NAMALWA (cell line): Measurements from ENCODE around the gene ABL2.
"Not testable (repeated sequence)": the region's sequence is repeated elsewhere in the genome, so short reads cannot be mapped to it uniquely, and the experiment has no call there.

Experiments
- DNase-seq: peaks from one replicate; pipeline ENCODE4 v3.0.0-alpha.2; 2015; ENCODE audit warnings: low spot score

Gene ABL2

DNA sequence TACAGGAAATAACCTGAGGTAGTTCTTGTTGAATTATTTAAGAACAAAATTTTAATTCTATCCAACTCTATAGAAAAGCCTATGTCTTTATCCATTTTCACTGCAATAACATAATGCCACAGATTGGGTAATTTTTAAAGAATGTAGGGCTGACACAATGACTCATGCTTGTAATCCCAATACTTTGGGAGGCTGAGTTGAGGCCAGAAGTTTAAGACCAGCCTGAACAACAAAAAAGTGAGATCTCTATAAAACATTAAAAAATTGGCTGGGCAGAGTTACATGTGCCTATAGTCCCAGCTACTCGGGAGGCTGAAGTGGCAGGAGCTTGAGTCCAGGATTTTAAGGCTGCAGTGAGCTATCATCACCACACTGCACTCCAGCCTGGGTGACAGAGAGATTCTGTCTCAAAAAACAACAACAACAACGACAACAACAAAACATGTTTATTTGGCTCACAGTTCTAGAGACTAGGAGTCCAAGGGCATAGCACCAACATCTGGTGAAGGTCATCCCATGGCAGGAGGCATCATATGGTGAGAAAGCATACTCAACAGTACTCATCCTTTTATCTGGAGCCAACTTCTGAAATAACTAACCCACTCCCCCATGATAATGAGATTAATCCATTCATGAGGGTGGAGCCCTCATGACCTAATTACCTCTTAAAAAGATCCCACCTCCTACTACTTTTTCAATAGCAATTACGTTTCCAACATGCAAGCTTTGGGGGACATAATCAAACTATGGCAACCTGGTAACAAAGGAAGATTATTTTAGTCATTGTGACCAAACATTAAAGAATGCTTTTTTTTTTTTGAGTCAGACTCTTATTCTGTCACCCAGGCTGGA is 59.6 kb downstream of the ABL2 start:
- DNase-seq: no peak

DNA sequence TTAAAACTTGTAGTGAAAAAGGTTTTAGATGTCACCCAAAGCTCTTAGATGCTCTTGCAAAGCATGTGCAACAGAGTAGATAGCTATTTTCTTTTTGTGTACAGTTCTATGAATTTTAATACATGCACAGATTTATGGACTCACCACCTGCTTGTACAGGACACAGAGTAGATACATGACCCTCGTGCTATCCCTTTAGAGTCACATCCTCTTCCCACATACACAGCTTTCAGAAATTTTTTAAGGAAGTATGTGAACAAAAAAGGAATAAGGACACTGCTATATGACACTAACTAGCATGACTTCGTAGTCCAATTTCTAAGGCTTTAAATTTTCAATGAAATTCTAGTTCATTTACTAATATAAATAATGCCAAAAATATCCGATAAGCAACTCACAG is 60.9 kb downstream of the ABL2 start:
- DNase-seq: no peak

DNA sequence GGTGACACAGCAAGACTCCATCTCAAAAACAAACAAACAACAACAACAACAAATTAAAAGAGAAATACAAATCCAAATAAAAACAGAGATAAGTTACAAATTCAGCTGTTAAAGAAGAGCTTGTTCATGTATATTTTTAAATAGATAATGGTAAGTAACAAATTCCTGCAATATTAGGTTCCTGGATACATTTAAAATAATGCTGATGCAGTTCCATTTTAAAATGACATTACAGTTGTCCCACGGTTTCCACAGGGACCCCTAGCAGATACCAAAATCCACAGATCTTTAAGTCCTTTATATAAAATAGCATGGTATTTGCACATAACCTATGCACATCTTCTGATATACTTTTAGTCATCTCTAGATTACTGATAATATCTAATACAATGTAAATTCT is 61.5 kb downstream of the ABL2 start:
- DNase-seq: no peak

DNA sequence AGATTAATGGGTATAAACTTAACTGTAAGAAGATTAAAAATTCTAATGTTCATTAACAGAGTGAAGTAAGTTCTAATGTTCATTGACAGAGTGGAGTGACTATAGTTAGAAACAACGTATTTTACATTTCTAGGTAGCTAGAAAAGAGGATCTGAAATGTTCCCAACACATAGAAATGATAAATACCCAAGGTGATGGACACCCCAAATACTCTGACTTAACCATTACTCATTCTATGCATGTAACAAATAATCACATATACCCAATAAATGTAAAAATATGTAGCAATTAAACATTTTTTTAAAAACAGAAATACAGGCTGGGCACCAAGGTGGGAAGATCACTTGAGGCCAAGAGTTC is 62.1 kb downstream of the ABL2 start:
- DNase-seq: no peak

DNA sequence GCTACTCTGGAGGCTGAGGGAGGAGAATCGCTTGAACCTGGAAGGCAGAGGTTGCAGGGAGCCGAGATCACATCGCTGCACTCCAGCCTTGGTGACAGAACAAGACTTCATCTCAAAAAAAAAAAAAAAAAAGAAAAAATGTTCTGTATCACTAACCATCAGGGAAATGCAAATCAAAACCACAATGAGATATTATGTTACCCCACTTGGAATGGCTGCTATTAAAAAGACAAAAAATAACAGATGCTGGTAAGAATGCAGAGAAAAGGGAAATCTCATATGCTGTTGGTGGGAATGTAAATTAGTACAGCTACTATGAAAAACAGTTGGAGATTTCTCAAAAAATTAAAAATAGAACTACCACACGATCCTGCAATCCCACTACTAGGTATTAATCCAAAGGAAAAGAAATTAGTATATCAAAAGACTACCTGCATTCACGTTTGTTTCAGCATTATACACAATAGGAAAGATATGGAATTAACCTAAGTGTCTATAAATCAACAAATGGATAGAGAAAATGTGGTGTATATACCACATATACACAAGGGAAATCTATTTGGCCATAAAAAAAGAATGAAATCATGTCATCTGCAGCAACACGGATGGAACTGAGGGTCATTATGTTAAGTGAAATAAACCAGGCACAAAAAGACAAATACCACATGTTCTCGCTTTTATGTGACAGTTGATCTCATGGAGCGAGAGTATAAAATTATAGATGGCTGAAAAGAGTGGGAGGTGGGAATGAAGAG is 62.6 kb downstream of the ABL2 start:
- DNase-seq: peak; percentile 48

DNA sequence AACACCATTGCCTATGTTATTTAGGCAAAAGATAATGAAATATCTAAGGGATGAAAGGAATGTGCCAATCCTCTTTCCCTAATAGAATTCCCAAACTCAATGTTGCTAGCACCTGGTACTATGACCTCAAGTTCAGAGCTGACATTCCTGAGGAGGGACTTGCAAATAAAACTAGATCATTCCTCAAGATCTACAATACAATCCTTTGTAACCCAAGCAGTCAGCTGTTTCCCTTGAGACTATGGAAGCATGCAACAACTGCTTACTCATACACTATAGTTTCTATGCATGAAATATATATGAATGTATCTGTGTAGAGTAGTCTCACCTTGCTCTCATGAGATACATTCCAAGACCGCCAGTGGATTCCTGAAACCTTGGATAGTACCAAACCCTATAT is 65.0 kb downstream of the ABL2 start:
- DNase-seq: no peak

DNA sequence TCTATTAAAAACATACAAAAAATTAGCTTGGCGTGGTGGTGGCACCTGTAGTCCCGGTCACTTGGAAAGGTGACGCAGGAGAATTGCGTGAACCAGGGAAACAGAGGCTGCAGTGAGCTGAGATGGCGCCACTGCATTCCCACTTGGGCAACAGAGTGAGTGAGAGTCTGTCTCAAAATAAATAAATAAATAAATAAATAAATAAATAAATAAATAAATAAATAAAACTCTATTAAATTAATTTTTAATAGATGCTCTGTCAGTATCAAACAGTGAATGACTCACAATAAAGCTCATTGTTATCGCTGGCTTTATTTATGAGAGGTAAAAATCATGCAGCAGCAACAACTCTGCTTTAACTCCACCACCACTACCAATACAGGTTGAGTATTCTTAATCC is 72.8 kb downstream of the ABL2 start:
- no peak for DNase-seq

DNA sequence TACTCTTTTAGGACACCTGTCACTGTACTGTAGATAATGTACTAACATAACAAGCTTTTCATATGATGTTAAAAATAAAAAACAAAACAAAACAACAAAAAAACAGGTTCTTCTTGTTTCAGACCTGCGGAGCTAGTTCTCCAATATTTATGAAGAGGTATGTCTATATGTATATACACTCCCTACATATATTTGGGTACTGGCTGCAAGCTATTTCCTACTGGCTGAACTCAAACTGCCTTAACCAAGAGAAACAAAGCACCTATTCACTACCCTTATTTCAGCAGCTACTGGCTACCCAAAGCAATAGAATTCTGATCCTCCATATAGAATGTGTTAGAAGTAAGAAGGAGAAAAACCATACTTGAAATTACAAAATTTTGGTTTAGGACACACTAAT is 73.5 kb downstream of the ABL2 start:
- DNase-seq: no peak

DNA sequence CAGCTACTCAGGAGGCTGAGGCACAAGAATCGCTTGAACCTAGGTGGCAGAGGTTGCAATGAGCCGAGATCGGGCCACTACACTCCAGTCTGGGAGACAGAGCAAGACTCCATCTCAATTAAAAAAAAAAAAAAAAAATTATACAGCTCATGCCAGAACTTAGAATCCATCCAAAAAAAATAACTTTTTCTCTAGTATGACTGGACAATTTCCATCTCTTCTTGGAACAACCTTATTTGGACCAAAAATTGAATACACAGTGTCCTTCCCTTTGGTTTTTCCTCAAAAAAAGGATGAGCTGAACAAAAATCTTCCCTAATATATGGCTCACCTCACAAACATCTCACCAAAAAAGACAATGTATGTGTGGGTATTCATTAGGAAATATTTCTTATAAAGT is 73.9 kb downstream of the ABL2 start:
- DNase-seq: no peak

DNA sequence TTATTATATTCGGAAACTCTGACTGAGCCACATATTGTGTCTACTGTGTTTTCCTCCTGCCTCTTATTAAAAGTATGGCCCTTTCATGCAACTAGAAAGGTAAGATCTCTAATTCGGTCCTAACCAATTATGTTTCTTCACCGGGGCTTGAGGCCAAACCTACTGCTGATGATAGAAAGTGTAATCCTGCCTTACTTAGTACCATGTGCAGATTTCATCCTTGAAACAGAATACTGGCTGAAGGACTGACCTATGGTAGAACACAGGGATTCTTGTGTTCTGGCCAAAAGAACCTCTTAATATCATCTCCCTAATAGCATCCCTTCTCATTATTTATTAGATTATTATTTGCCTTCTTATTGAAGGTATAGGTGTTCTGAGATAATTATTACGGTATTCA is 75.0 kb downstream of the ABL2 start:
- no peak for DNase-seq

DNA sequence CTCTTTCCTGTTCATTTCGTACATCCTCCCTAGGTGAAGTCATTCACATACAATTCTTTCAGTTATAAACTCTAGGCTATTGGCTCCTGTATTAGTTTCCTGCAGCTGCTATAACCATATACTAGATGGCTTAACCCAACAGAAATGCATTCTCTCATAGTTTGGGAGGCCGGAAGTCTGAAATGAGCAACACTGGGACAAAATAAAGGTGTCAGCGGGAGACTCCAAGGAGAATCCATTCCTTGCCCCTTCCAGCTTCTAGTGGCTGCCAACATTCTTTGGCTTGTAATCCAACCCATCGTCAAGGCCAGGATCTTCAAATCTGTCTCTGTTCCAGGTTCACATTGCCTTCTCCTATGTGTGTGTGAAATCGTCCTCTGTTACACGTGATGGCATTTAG is 76.3 kb downstream of the ABL2 start:
- DNase-seq: no peak

DNA sequence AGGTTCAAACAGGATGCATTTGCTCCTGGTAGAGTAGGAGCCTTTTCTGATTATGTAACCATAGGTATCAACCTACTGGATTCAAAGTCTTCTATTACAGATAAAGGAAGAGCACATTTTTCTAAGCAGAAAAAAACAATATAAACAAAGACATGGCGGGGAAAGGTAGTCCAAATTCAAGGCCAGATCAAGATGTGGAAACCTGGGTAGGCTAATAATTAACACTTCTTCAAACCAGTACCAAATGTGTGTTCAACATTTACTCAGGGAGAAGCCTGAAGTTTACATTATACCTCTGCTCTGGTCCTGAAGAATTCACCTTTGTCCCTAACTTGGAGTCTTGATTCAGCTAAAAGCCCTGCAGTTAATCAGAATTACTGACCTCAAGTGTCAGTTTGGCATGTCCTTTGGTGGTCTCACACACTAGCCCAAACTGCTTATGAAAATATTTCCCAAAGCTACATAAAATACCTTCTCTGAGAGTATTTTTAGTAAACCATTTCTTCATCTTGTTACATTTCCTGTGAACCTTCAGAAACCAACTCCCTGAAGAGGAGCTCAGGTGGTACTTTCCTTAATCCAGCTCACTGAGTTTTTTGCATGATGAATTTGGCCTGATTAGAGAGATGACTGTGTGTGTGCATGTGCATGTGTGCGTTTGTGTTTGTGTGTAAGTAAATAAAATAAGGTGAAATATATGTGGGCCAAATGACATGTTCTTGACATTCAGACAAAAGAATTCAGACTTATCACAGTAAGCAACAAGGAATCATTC is 77.4 kb downstream of the ABL2 start:
- no peak for DNase-seq

DNA sequence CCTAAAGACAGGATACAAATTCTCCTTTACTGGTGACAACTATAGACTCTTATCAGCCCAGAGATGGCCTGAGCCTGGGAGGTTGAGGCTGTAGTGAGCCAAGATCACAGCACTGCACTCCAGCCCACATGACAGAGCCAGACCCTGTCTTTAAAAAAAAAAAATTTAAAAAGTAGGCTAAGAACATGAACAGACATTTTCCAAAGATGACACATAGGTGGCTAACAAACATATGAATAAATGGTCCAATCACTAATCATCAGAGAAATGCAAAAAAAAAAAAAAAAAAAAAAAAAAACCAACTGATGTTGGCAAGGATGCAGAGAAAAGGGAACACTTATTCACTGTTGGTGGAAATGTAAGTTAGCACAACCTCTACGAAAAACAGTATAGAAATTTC is 82.6 kb downstream of the ABL2 start:
- no peak for DNase-seq

DNA sequence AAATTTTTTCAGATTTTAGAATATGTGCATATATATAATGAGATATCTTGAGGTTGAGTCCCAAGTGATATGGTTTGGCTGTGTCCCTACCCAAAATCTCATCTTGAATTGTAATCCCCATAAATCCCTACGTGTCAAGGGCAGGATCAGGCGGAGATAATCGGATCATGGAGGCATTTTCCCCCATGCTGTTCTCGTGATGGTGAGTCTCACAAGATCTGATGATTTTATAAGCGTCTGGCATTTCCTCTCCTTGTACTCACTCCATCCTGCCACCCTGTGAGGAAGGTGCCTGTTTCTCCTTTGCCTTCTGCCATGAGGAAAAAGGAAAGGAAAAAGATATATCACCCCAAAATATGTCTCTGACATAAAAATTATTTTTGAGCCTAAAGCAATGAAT is 83.0 kb downstream of the ABL2 start:
- no peak for DNase-seq

DNA sequence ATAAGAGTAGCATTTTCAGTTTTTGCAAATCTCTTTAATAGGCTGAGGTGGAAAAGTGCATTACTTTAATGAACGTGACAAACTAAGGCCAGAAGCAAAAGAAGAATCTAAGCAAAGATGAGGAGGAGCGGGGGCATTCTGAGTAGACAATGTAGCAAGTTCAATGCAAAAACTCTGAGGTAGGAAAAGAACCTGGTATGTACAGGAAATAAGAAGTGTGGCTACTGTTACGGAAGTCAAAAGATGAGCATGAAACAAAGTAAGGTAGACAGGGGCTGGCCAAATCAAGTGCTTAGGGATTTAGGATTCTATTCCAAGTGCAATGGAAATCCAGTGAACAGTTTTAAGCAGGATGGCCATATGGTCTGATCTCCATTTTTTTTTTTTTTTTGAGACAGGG is 84.0 kb downstream of the ABL2 start:
- DNase-seq: no peak

DNA sequence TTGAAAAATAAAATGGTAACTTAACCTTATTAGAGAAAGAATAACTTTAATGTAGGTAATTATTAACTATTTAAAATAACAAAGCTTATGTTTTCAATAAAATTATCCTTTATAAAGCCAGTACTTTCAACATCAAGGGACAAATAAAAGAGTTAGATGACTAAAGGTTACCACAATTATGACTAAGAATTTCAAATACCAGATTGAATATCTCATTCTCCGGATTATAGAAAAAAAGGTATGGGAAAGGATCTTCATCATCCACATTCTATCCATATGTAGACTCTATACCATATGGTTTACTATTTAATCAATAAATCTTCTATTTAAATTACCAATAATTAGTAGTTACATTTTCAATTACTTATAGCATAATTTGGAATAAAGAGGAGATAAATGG is 84.9 kb downstream of the ABL2 start:
- no peak for DNase-seq

DNA sequence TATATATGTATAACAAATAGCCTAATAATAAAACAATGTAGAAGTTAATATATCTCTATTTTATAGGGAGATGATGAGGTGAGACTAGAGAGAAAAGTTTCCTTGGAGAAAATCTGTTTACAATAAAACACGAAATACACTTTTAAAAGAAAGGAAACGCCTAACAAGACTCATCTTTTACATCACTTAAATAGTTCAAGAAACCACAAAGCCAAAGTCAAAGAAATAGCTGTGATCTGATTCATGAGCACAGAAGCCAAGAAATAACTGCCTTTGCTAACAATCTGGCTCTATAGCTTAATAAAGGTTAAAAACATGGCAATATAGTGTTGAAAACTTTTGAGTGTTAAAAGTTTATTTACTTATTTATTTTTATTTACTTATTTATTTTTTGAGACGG is 86.2 kb downstream of the ABL2 start:
- DNase-seq: no peak

DNA sequence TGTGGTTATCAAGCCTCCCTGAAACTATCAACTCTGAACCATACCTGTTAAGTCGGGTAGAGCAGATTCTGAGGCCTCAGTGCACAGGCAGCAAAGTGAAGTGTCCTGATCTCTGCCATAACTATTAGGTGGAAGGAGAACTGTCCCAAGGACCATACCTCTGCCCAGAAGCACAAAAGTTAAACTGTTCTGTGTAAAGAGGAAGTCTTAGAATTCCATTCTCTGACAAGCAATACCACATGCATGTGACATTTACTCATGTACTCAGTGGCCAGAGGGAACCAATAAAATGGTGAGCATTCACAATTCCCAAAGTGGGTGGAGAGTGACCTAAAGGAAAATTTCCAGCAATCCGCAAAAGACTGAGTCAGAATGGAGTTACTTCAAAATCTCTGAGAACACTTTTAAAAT is 86.6 kb downstream of the ABL2 start:
- DNase-seq: no peak

DNA sequence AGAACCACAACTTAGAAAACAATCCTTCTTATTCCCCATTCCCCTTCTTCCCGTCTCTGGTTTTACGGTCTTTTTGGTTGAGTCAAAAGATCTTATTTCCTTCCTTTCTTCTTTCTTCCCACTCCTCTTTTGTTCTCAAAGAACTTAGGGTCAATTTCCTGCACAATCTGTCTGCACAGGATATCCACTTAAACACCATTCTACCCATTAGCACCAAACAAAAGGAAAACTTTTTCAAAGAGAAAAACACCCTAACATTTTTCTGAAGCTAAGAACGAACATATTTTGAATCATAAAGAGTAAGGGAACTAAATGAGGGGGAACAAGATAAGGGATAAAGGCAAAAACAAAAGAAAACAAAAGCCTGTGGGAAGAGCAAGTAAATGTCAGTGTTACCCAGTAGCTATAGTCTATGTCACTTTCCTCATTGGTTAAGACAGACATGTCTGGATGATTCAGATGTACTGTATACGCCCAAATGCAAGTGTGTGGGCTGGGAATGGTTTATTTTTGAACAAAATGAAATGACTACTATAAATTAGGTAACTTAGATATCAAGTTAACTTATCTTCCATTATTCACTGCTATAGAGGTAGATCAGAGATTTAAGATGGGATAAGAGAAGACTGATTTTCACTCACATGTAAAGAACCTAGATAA is 87.8 kb downstream of the ABL2 start:
- DNase-seq: no peak

DNA sequence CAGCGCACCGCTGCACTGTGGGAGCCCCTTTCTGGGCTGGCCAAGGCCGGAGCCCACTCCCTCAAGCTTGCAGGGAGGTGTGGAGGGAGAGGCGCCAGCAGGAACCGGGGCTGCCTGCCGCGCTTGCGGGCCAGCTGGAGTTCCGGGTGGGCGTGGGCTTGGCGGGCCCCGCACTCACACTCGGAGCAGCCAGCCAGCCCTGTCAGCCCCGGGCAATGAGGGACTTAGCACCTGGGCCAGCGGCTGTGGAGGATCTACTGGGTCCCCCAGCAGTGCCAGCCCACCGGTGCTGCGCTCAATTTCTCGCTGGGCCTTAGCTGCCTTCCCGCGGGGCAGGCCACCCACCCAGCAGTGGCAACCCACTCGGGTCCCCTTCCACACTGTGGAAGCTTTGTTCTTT is 90.7 kb downstream of the ABL2 start:
- DNase-seq: not testable (repeated sequence)

DNA sequence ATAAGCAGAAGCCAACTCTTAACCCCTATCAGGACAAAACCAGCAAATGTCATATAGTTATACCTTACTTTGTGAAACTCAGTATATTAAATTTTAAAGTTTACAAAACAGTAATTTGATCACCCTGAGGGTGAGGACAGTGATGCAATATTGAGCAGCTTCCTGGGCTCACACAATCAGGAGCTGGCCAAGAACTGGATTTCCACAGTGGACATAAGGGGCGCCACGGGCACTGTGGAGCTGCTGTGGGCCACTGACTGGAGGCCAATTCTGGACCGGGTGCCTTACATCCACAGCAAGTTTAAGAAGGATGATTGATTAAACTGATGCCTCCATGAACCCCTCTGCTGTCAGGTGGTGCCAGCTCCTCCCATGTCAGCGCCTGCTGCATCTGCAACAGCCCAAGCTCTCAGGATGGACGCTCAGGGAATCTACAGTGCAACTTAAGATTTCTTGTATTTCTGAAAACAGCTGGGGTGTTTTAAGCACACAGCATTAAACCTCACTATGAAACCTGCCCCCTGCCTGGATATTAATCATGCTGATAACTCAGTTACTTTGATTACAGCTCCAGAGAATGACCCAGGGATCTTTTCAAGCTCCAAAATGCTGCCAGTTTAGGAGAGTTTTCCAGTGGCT is 91.7 kb downstream of the ABL2 start:
- DNase-seq: no peak

DNA sequence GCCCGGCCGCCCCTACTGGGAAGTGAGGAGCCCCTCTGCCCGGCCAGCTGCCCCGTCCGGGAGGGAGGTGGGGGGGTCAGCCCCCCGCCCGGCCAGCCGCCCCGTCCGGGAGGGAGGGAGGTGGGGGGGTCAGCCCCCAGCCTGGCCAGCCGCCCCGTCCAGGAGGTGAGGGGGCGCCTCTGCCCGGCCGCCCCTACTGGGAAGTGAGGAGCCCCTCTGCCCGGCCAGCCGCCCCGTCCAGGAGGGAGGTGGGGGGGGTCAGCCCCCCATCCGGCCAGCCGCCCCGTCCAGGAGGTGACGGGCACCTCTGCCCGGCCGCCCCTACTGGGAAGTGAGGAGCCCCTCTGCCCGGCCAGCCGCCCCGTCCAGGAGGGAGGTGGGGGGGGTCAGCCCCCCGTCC is 93.8 kb downstream of the ABL2 start:
- DNase-seq: not testable (repeated sequence)
